ENCODE results near the gene PREB. TPM values are rescaled to one million over a fixed set of nuclear protein-coding genes. Genes with fewer than 3 reads are reported as not detected.

PREB gene
- total and polyA plus RNA-seq, 2 of the 13 experiments (the other 11 are each of a cell fraction or from before 2014, with no cell fraction given) = 112 to 192 TPM

DNA sequence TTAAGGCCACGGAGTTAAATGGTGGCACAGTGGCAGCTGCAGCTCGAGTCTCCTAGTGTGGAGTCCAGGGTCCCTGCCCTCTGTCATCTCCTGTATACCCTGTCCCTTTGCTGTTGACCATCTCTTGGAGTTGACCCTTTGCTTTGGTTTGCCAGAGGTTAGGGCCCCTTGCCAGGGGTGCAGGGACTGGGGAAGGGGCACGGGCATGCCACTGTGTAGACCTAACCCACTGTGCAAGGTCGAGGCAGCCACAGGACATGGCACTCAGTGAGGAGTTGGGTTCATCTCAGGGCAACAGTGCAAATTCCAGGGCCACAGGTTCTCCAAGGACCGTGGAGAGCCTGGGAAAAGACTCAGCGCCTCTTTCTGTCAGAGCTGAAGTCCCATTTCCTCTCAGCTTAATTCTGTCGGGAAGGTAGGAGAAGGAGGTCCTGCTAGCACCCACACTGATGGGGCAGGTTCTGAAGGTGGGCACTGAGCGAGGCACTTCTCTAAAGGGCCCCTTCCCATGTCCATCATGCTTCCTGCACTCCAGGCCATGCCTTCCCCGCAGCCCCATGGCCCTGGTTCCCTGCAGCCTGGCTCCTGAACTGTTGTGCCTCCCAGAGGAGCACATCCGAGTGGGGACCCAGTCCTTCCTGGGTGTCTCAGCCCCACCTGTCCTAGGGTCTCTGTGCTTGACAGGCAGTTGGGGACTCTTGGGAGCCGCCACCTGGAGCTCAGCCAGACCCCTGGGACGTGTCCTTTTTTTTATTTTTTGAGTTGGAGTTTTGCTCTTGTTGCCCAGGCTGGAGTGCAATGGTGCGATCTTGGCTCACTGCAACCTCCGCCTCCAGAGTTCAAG is 45.1 kb downstream of the PREB start (continued):
- TF ChIP-seq, protein P1, sequence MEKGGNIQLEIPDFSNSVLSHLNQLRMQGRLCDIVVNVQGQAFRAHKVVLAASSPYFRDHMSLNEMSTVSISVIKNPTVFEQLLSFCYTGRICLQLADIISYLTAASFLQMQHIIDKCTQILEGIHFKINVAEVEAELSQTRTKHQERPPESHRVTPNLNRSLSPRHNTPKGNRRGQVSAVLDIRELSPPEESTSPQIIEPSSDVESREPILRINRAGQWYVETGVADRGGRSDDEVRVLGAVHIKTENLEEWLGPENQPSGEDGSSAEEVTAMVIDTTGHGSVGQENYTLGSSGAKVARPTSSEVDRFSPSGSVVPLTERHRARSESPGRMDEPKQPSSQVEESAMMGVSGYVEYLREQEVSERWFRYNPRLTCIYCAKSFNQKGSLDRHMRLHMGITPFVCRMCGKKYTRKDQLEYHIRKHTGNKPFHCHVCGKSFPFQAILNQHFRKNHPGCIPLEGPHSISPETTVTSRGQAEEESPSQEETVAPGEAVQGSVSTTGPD (CRISPR knock-in tag; IDR thresholded peaks at IDR 0.05) = no peak
- TF ChIP-seq ARNT2 (CRISPR knock-in tag; IDR thresholded peaks at IDR 0.05; ENCODE audit: low read depth) (no peak), ZNF160 (CRISPR knock-in tag; IDR thresholded peaks at IDR 0.05) (no peak), KLF6 (CRISPR knock-in tag; IDR thresholded peaks at IDR 0.05) (no peak), ZNF781 (CRISPR knock-in tag; IDR thresholded peaks at IDR 0.05; ENCODE audit: borderline replicate concordance, not compliant biosample characterization) (no peak), ZNF354B (CRISPR knock-in tag; IDR thresholded peaks at IDR 0.05) (no peak), PRPF4 (IDR thresholded peaks at IDR 0.05; ENCODE audit: low read depth, low read length, poor library complexity, severe bottlenecking) (no peak), ZNF687 (CRISPR knock-in tag; IDR thresholded peaks at IDR 0.05) (peak; percentile 67), MAFG (CRISPR knock-in tag; IDR thresholded peaks at IDR 0.05) (no peak), RARA (CRISPR knock-in tag; IDR thresholded peaks at IDR 0.05) (no peak), SMC3 (IDR thresholded peaks at IDR 0.05; ENCODE audit: low read length) (no peak), KMT2A (CRISPR knock-in tag; IDR thresholded peaks at IDR 0.05) (0 out of 2 replicates have a peak, but pooled peaks have one; percentile 23), HHEX (CRISPR knock-in tag; IDR thresholded peaks at IDR 0.05) (no peak), ZNF589 (CRISPR knock-in tag; conservative IDR thresholded peaks at IDR 0.05) (no peak), ZNF501 (CRISPR knock-in tag; IDR thresholded peaks at IDR 0.05) (no peak), ERF (CRISPR knock-in tag; IDR thresholded peaks at IDR 0.05) (no peak)
- TF ChIP-seq, protein P2, sequence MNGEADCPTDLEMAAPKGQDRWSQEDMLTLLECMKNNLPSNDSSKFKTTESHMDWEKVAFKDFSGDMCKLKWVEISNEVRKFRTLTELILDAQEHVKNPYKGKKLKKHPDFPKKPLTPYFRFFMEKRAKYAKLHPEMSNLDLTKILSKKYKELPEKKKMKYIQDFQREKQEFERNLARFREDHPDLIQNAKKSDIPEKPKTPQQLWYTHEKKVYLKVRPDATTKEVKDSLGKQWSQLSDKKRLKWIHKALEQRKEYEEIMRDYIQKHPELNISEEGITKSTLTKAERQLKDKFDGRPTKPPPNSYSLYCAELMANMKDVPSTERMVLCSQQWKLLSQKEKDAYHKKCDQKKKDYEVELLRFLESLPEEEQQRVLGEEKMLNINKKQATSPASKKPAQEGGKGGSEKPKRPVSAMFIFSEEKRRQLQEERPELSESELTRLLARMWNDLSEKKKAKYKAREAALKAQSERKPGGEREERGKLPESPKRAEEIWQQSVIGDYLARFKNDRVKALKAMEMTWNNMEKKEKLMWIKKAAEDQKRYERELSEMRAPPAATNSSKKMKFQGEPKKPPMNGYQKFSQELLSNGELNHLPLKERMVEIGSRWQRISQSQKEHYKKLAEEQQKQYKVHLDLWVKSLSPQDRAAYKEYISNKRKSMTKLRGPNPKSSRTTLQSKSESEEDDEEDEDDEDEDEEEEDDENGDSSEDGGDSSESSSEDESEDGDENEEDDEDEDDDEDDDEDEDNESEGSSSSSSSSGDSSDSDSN (CRISPR knock-in tag; IDR thresholded peaks at IDR 0.05) = no peak
- TF ChIP-seq, protein P3, sequence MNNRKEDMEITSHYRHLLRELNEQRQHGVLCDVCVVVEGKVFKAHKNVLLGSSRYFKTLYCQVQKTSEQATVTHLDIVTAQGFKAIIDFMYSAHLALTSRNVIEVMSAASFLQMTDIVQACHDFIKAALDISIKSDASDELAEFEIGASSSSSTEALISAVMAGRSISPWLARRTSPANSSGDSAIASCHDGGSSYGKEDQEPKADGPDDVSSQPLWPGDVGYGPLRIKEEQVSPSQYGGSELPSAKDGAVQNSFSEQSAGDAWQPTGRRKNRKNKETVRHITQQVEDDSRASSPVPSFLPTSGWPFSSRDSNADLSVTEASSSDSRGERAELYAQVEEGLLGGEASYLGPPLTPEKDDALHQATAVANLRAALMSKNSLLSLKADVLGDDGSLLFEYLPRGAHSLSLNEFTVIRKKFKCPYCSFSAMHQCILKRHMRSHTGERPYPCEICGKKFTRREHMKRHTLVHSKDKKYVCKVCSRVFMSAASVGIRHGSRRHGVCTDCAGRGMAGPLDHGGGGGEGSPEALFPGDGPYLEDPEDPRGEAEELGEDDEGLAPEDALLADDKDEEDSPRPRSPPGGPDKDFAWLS (CRISPR knock-in tag; IDR thresholded peaks at IDR 0.05; ENCODE audit: borderline replicate concordance) = no peak

Data from HepG2 (cell line).